ENCODE results near the gene GPER1. TPM values are rescaled to one million over a fixed set of nuclear protein-coding genes. Genes with fewer than 3 reads are reported as not detected.

Gene GPER1
- total and polyA plus RNA-seq, 4 donors, result 2.9 to 23.1 (median 7.4) TPM

DNA sequence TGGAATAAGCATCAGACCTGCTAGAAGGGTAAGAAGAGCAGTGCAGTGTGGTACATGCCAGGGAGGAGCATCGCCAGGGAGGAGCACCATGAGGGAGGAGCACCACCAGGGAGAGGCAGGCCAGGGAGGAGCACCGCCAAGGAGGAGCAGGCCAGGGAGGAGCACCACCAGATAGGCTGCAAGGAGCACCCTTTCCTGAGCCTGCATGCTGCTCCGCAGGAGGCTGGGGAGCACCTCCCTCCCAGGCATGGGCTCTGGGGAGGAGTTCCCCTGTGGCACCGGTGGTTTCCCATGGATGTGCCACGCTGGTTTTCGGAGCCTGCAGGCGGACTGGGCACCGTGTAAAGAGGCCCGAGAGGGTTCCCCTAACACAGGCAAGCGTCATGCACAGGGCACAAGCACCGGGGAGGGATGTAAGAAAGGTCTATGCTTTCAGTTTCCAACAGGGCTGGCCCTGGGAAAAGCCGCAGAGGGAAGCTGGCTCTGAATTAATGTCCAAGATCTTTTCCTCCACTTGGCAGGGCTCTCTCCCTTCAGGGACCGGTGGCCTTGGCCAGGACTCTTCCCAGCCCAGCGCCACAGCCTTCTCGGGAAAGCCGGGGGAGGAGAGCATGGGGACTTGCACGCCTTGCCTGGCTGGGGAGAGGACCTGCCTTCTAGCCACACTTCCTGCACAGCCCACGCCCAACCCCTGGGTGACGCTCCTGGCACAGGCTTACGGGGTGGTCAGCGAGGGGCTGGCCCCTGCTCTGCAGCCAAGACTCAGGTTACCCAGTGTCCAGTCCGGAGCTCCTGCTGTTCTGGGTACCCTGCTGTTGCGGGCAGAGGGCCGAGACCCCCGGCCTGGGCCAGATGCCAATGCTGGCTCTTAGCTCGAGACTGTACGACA is 11.5 kb upstream of the GPER1 start:
- Histone ChIP-seq H3K9me3 (ENCODE audit: control insufficient read depth in 4 of 4, low read length in 3 of 4) (no peaks in the 10 kb centered on the region), H3K4me3 (ENCODE audit: low read depth in 1 of 3, low read length in 3 of 3) (no peak overlapping the region), H3K27ac (ENCODE audit: low read depth in 1 of 2, low read length in 2 of 2) (no peak overlapping the region), H3K4me1 (ENCODE audit: control insufficient read depth in 4 of 4, insufficient read depth in 4 of 4, low read length in 3 of 4) (no peaks in the 10 kb centered on the region), H3K36me3 (ENCODE audit: control insufficient read depth in 4 of 4, insufficient read depth in 3 of 4, low read depth in 1 of 4, low read length in 3 of 4) (no peaks in the 10 kb centered on the region), H3K9ac (ENCODE audit: low read depth in 1 of 2, low read length in 2 of 2) (no peak overlapping the region), H3K27me3 (ENCODE audit: control insufficient read depth in 4 of 4, insufficient read depth in 4 of 4, low read length in 3 of 4) (no peaks in the 10 kb centered on the region)
- no peak for DNase-seq (ENCODE audit: low spot score)
- 88% methylated on average over 27 of the region's 27 CpGs for WGBS
- TF ChIP-seq HNF4A (conservative IDR thresholded peaks at IDR 0.05) (no peak), HNF4G (IDR thresholded peaks at IDR 0.05) (no peak), JUND (IDR thresholded peaks at IDR 0.05) (no peak)

- H3K27me3 ChIP-seq (ENCODE audit: control insufficient read depth in 4 of 4, insufficient read depth in 4 of 4, low read length in 3 of 4), result no peaks in the 10 kb centered on the region
- 97% methylated on average over 11 of the region's 11 CpGs for WGBS
- H3K4me3 ChIP-seq (ENCODE audit: low read depth in 1 of 3, low read length in 3 of 3), result no peak overlapping the region
- no peak for DNase-seq (ENCODE audit: low spot score)
- no peak overlapping the region for H3K9ac ChIP-seq (ENCODE audit: low read depth in 1 of 2, low read length in 2 of 2)
- no peaks in the 10 kb centered on the region for H3K36me3 ChIP-seq (ENCODE audit: control insufficient read depth in 4 of 4, insufficient read depth in 3 of 4, low read depth in 1 of 4, low read length in 3 of 4)
- no peak for TF ChIP-seq RXRA (IDR thresholded peaks at IDR 0.05)
- no peak for TF ChIP-seq YY1 (IDR thresholded peaks at IDR 0.05)
- TF ChIP-seq MAX (IDR thresholded peaks at IDR 0.05), result no peak
- no peak for TF ChIP-seq REST (IDR thresholded peaks at IDR 0.05)
- no peak for TF ChIP-seq HNF4A (conservative IDR thresholded peaks at IDR 0.05)
- TF ChIP-seq, protein P1, sequence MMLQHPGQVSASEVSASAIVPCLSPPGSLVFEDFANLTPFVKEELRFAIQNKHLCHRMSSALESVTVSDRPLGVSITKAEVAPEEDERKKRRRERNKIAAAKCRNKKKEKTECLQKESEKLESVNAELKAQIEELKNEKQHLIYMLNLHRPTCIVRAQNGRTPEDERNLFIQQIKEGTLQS (IDR thresholded peaks at IDR 0.05), result no peak
- no peak for TF ChIP-seq HNF4G (IDR thresholded peaks at IDR 0.05)
- TF ChIP-seq NR2F2 (IDR thresholded peaks at IDR 0.05), result no peak
- TF ChIP-seq RAD21 (IDR thresholded peaks at IDR 0.05), result no peak
- TF ChIP-seq EGR1 (IDR thresholded peaks at IDR 0.05; ENCODE audit: low read depth in 2 of 2), result no peak
- no peak for TF ChIP-seq JUND (IDR thresholded peaks at IDR 0.05)
- TF ChIP-seq TAF1 (conservative IDR thresholded peaks at IDR 0.05), result no peak
- TF ChIP-seq, protein P2, sequence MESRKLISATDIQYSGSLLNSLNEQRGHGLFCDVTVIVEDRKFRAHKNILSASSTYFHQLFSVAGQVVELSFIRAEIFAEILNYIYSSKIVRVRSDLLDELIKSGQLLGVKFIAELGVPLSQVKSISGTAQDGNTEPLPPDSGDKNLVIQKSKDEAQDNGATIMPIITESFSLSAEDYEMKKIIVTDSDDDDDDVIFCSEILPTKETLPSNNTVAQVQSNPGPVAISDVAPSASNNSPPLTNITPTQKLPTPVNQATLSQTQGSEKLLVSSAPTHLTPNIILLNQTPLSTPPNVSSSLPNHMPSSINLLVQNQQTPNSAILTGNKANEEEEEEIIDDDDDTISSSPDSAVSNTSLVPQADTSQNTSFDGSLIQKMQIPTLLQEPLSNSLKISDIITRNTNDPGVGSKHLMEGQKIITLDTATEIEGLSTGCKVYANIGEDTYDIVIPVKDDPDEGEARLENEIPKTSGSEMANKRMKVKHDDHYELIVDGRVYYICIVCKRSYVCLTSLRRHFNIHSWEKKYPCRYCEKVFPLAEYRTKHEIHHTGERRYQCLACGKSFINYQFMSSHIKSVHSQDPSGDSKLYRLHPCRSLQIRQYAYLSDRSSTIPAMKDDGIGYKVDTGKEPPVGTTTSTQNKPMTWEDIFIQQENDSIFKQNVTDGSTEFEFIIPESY (IDR thresholded peaks at IDR 0.05), result no peak
- no peaks in the 10 kb centered on the region for H3K9me3 ChIP-seq (ENCODE audit: control insufficient read depth in 4 of 4, low read length in 3 of 4)
- no peaks in the 10 kb centered on the region for H3K4me1 ChIP-seq (ENCODE audit: control insufficient read depth in 4 of 4, insufficient read depth in 4 of 4, low read length in 3 of 4)
- no peak overlapping the region for H3K27ac ChIP-seq (ENCODE audit: low read depth in 1 of 2, low read length in 2 of 2)
Observed at GRCh38 chr7:1078519-1078918, 9.4 kb upstream of the GPER1 start.
